Stimulated activated CD4-positive, alpha-beta T cell treated with anti-CD3 and anti-CD28 coated beads, Interleukin-1b, Interleukin-23, amount 100 ng/mL, for 48 hours (primary cell): ENCODE measurements around the gene TTC27.
"Not testable (repeated sequence)": the region's sequence is repeated elsewhere in the genome, so short reads cannot be mapped to it uniquely, and the experiment has no call there.

Experiments
- DNase-seq: peaks from one replicate; pipeline ENCODE4 v3.0.0-alpha.2; 2020

TTC27 gene

DNA sequence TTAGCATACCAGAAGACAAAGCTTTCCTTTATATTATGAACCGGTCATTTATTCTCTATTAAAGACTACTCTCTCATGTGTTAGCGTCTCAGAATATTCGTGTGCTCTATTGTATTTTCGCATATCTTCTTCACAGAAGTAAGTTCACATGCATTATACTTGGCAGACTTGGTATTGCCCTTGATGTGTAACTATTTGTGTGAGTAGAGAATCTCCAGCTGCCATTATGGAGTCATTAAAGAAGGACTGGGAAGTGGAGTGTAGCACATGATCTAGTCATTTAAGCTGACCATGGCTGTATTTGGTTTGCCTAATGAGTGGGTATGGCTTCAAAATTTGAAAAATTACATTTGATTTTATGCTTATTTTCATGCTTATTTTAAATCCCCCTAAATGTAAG lies 92.9 kb downstream of the TTC27 start:
- no peak for DNase-seq

GRCh38 chr2:32721376-32721775 lies 93.5 kb downstream of the TTC27 start:
- DNase-seq: no peak

GRCh38 chr2:32723467-32724079 lies 95.7 kb downstream of the TTC27 start:
- DNase-seq: no peak

DNA sequence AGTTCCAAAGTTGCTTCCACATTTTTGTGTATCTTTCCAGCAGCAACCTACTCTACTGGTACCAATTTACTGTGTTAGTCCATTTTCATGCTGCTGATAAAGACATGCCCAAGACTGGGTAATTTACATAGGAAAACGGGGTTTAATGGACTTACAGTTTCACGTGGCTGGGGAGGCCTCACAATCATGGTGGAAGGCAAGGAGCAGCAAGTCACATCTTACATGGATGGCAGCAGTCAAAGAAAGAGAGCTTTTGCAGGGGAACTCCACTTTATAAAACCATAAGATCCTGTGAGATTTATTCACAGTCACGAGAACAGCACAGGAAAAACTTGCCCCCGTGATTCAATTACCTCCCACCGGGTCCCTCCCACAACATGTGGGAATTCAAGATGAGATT lies 98.8 kb downstream of the TTC27 start:
- DNase-seq: not testable (repeated sequence)

DNA sequence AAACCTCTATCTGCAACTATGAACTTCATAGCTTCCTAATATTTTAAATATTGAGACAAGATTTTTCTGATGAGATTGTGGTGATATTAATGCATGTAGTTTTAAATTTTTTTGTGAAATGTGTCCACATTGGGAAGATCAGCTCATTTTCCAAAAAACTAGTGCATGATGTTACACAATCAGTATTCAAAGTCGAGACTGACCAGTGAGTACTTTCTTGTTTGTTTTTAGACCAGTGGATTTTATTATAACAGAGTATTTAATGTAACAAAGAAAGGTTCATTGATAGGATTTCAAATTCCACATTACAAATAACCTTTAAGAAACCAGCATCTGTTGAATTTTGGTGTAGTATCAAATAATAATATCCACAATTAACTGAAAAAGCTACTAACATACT lies 99.3 kb downstream of the TTC27 start:
- no peak for DNase-seq

- DNase-seq: not testable (repeated sequence)
Observed at GRCh38 chr2:32730958-32731357, 103.1 kb downstream of the TTC27 start.

DNA sequence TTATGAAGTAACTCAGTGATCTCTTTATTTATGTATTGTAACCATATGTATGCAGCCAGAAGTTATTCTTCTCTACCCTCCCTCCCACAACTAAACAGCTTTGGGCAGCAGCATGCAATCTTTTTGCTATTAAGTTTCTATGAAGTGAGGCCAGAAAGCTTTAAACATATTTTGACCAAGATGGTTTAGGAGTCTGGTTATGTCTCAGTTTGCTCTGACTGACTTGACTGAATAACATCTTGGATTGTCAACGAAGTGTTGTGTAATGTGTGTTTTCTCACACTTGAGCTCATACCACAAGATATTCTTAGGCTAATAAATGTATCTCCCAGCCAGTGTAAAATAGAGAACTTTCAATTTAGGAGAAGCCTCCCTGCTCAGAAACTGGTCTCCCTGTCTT lies 104.3 kb downstream of the TTC27 start:
- no peak for DNase-seq

DNA sequence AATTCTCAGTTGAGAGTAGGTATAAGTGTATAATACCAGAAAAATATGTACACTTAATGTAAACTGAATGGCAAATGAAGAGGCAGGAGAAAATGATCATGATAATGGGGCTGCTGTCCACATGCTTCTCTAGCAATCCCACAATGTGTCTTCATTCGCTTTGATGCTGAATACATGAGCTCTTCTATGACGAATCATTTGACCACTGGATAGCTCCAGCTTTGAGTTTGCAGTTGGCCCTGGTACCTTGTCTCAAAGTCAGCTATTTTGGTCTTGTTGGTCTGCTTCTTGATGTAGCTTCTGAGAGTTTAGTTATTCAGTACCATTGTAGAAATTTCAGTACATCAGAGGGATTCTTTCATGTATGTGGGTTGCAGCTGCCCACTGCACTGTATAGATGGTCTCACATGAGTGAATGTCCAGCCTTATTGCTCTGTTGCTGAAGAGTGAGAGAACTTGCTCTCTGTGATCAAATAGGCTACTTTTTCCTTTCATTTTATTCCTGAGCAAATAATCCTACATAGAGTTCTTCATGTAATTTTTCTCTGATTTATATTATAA lies 105.1 kb downstream of the TTC27 start:
- no peak for DNase-seq

GRCh38 chr2:32735348-32735747 lies 107.5 kb downstream of the TTC27 start:
- no peak for DNase-seq

GRCh38 chr2:32738939-32739338 lies 111.1 kb downstream of the TTC27 start:
- no peak for DNase-seq

DNA sequence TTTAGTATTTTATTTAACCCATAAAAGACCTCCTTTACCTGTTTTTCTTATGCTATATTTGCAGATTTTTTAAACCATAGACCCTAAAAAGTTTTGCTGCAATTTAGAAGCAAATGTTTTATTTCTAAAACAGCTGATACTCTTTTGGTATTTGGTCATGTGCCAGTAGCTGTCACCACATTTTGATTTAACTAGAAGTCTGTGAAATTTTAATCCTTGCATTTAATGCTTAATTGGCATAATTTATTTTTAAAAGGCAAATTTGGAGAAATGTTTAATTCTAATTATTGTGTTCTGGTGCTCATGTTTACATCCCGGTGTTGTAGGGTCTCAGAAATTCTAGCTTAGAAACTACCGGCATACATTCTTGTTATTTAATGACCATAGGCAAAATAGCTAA lies 111.8 kb downstream of the TTC27 start:
- DNase-seq: no peak

DNA sequence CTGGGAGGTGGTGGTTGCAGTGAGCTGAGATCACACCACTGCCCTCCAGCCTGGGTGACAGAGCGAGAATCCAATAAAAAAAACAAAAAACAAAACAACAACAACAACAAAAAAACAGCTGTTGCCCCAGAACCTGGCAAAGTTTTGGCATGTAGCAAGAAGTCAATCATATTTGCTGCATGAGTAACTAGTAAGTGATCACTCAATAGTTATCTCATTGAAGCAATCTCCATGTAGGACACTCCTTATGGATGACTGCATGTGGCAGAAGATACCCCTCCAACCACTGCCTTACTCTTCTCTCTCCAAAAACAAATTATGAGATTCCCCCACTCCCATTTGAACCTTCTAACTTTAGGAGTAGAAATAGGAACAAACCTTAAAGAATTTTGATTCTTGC lies 113.7 kb downstream of the TTC27 start:
- DNase-seq: no peak

DNA sequence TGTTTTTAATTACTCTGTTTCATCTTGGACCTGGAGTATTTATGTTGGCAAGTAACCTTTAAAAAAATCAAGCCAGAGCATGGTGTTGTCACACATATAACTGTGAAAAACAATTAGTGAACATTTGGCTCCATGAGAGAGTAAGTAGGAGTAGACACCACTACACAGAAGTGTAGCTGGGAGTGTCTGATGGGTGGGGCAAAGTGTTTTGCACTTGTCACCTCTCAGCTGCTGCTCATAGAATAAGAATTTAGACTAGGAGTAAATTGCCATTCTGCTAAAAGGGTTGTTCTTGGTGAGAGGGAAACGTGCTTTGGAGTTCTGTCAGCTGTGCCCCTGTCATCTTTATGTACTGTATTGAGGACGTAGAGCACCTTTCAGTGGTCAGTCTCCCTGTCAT lies 114.5 kb downstream of the TTC27 start:
- DNase-seq: no peak

GRCh38 chr2:32743480-32744236 lies 115.8 kb downstream of the TTC27 start:
- DNase-seq: no peak

DNA sequence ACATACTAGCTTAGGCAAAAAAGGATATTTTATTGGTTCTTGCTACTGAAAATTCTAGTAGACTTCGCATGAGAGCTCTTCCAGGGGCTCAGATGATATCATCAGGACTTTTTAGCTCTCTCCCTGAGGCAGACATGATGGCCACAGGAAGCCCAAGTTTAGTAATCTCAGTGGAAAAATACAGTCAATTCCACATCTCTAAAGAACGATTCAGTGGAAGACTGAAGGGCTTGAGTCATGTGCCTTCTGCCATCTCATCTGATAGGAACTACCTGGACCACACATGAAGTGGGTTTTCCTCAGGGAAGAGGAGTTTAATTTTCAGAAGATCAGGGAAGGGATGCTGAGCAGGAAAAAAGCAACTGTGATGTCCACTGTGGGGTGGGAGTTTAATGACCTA lies 117.3 kb downstream of the TTC27 start:
- DNase-seq: no peak

GRCh38 chr2:32745675-32746074 lies 117.8 kb downstream of the TTC27 start:
- DNase-seq: no peak

DNA sequence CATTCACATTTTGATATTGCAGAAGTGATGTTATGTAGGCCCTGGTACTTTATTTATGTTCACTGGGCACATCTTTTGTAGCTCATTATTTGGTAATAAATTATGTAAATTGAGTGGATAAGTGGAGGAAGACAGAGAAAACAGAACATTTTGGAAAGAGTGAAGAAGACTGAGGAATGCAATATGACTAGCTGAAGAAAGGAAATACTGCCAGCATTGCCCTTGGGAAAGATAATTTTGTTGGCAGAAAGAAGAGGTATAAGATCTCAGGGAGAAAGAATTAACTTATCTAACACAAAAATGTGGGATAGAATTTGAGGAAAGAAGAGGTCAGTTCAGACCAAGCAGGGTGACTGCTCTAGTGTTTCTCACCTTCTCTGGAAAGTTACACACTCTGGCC lies 118.8 kb downstream of the TTC27 start:
- DNase-seq: no peak

- no peak for DNase-seq
Observed at GRCh38 chr2:32748158-32748557, 120.3 kb downstream of the TTC27 start.

DNA sequence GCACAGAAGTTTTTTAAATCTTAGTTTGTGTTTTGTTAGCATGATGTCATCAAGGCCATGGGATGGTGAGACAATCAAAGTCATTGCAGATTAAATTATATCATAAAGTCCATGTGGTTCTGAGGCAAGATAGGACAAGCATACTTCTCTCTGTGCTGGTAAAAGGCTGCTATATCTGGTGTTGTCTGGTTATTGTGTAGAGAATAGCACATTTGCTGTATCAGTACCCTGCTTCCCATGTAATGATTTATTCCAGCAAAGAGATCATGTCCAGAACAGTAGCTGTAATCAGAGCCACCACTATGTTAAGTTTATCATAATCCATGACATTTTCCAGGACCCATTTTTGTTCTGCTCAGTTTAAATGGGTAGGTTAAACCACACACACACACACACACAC lies 123.0 kb downstream of the TTC27 start:
- no peak for DNase-seq

GRCh38 chr2:32752205-32752604 lies 124.4 kb downstream of the TTC27 start:
- no peak for DNase-seq

DNA sequence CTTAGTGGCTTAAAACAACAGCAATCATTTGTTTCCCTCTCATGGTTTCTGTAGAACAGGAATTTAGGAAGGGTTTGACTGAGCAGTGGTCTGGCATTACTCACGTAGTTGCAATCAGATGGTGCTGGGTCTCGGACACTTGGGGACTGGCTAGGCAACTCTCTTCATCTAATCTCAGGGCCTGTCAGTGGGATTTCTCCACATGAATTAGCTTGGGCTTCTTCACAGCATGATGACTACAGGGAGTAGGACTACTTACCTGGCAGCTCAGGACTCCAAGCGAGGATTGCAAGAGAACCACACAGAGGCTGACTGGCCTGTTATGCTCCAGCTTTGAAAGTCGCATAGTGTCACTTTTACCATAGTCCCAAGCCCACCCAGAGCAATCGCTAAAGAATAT lies 125.1 kb downstream of the TTC27 start:
- DNase-seq: no peak

DNA sequence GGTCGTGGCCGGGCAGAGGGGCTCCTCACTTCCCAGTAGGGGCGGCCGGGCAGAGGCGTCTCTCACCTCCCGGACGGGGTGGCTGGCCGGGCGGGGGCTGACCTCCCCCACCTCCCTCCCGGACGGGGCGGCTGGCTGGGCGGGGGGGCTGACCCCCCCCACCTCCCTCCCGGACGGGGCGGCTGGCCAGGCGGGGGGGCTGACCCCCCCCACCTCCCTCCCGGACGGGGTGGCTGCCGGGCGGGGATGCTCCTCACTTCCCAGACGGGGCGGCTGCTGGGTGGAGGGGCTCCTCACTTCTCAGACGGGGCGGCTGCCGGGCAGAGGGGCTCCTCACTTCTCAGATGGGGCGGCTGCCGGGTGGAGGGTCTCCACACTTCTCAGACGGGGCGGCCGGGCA lies 126.8 kb downstream of the TTC27 start:
- DNase-seq: not testable (repeated sequence)

DNA sequence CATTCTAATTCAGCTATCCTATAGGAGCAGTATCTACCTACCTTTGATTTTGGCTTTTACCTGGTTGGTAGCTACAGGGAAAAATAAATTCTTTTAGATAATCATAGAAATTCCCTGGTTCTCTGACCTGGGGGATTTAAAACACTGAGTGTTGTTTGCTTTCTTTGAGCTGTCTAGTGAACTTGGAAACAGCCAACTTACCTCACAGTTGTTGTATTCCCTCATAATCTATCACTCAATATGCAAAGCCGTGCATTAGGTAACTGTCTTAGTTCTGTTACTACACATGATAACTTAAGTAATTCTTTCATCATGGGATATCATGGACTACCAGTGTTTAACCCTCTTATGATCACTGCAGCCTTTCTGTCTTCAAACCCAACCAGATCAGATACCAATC lies 127.8 kb downstream of the TTC27 start:
- DNase-seq: no peak

DNA sequence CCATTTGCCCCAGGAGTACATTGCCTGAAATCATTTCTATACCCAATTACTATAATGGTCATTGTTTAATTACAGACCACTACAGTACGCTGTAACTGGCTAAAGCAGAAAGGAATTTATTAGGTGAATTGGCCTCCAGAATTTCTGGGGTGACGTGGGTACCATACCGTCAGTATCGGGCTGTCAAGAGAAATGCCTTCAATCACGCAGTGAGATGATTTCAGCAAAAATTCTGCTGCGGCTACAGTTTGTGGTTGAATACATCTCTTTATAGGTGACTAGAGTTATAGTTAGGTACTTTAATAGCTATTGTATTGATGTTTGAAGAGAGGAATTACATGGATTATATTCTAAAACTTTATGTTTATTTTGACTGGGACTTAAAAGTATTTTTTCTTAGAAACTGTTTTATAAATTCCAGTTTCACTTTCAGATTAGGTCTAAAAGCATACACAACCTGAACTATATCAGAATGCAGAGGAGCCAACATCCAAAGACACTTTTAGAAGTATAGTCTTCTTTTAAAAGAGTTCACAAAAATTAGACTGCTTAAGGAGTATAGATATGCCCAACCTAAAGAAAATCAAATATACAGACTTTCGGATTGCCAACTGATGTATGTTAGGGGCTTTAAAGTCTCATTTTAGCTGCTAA lies 128.4 kb downstream of the TTC27 start:
- DNase-seq: no peak
